DMS79 treated with DMSO at 0.1 percent for 48 hours (cell line): Measurements from ENCODE around the gene TBC1D22A.
"Not testable (repeated sequence)": the region's sequence is repeated elsewhere in the genome, so short reads cannot be mapped to it uniquely, and the experiment has no call there.

Source experiments
- DNase-seq: peaks from one replicate; lab custom pipeline; 2025; lab: John Stamatoyannopoulos, UW

TBC1D22A gene

GRCh38 chr22:46774253-46774979 lies 12.0 kb downstream of the TBC1D22A start:
- DNase-seq = peak; percentile 8

GRCh38 chr22:46774980-46775849 lies 12.8 kb downstream of the TBC1D22A start:
- peak; percentile 50 for DNase-seq

GRCh38 chr22:46775850-46776826 lies 13.7 kb downstream of the TBC1D22A start:
- no peak for DNase-seq

GRCh38 chr22:46776876-46777608 lies 14.6 kb downstream of the TBC1D22A start:
- no peak for DNase-seq

GRCh38 chr22:46777609-46777970 lies 15.1 kb downstream of the TBC1D22A start:
- DNase-seq = peak; percentile 54

GRCh38 chr22:46779023-46779422 lies 16.6 kb downstream of the TBC1D22A start:
- DNase-seq = no peak

GRCh38 chr22:46779651-46780050 lies 17.2 kb downstream of the TBC1D22A start:
- no peak for DNase-seq

- no peak for DNase-seq
Observed at GRCh38 chr22:46780453-46780852, 18.0 kb downstream of the TBC1D22A start.

- no peak for DNase-seq
Observed at GRCh38 chr22:46781291-46781690, 18.8 kb downstream of the TBC1D22A start.

- not testable (repeated sequence) for DNase-seq
Observed at GRCh38 chr22:46782200-46782599, 19.8 kb downstream of the TBC1D22A start.

- DNase-seq = no peak
Observed at GRCh38 chr22:46783721-46784120, 21.3 kb downstream of the TBC1D22A start.

- DNase-seq = no peak
Observed at GRCh38 chr22:46788441-46789172, 26.2 kb downstream of the TBC1D22A start.

GRCh38 chr22:46789992-46790391 lies 27.5 kb downstream of the TBC1D22A start:
- DNase-seq = no peak

GRCh38 chr22:46791201-46791731 lies 28.8 kb downstream of the TBC1D22A start:
- DNase-seq = no peak

GRCh38 chr22:46792061-46792796 lies 29.8 kb downstream of the TBC1D22A start:
- DNase-seq = no peak

GRCh38 chr22:46792841-46793261 lies 30.4 kb downstream of the TBC1D22A start:
- DNase-seq = no peak

GRCh38 chr22:46793497-46793896 lies 31.0 kb downstream of the TBC1D22A start:
- DNase-seq = no peak

GRCh38 chr22:46794067-46794466 lies 31.6 kb downstream of the TBC1D22A start:
- no peak for DNase-seq

- DNase-seq = no peak
Observed at GRCh38 chr22:46794491-46794890, 32.0 kb downstream of the TBC1D22A start.

- DNase-seq = no peak
Observed at GRCh38 chr22:46795140-46795539, 32.7 kb downstream of the TBC1D22A start.
